ENCODE data around the gene NPIPB2.
"Not testable (repeated sequence)": the region's sequence is repeated elsewhere in the genome, so short reads cannot be mapped to it uniquely, and the experiment has no call there.

NPIPB2 gene

DNA sequence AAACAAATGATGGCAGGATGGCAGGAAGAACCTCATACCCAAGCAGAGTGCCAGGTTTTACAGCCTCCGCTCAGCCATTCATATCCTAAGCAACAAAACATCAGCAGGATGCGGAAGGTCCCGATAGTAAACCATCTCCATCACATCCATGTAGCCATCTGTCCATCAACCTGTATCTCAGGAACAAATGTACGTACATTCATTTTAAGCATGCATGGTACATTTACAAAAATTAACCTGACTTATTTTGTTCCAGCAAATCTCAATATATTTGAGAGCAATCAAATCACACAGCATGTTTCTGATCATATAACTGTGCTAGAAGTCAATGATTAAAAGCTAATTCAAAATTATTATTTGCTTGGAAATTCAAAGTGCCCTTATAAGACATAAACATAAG is at the start of gene NPIPB2:
TSS of gene NPIPB2 (minus strand) at position 101 of the 400 bp plus-strand sequence. CDS start at position 101, 0 bp downstream.
- DNase-seq = not testable (repeated sequence)

DNA sequence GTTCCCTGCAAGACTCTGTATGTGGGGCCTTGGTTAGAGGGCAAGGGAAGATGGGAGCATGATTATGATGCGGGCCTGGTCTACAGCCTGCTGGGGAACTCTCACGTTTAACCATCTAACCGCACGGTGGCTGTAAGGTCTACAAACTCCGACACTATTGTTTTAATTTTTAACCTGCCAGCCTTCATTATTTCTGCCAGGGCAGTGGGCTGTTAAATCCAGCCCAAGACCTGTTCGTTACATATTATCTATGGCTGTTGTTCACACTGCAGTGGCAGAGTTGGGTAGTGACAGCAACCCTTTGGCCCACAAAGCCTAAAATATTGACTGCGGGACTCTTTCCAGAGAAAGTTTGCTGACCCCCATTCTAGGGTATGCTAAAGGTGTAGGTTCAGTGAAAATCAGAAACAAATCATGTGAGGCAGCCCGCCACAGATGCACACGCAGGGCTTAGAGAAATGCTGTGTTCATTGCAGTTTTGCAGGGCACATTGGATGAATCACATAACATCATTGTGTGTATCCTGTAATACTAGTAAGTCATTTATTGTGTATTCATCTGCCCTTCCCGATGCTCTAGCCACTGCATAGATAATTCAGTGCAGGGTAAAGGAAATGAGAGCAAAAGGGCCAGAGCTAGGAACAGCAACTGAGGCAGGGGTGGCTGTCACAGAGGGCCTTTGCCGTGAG is 49.0 kb upstream of the NPIPB2 start:
- no peak for DNase-seq

DNA sequence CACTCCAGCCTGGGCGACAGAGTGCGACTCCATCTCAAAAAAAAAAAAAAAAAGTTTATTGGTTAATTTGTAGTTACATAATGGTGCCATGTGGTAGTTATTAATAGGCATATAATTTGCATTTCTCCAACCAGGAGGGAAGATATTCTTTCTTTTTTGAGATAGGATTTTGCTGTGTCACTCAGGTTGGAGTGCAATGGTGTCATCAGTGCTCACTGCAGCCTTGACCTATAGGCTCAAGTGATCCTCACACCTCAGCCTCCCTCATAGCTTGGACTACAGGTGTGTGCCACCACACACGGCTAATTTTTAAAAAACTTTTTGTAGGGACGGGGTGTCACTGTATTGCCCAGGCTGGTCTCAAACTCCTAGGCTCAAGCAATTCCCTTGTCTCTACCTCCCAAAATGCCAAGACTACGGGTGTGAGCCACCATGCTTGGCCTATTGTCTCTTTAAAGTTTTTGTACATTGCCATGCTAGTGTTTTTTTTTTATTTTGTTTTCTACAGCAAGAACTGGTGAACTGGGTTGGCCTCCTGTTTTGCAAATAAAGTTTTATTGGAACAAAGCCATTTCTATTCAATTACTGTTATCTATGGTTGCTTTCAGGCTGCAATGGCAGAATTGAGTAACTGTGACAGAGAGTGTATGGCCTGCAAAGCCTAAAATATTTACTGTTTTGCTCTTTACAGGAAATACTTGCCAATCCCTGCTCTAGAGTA is 46.6 kb upstream of the NPIPB2 start:
- DNase-seq = no peak

DNA sequence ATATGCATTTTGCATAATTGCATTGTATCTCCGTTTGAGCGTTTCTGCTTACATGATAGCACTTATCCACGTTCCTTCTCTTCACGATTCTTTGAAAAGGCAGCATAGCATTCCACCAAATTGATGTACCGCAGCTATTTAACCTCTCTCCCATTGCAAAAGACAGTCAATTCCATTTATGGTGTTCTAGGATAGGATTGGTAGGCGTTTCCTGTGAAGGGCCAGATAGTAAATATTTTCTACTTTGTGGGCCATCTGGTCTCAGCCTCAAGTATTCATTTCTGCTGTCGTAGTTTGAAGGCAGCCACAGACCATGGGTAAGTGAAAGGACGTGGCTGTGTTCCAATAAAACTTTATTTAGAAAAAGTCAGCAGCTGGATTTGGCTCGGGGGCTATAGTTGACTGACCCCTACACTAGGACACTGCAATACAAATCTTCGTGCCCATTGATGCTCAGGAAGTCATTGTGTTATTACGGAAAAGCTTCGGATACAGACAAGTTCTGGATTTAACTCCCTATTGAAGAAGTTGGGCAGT is 44.7 kb upstream of the NPIPB2 start:
- no peak for DNase-seq

DNA sequence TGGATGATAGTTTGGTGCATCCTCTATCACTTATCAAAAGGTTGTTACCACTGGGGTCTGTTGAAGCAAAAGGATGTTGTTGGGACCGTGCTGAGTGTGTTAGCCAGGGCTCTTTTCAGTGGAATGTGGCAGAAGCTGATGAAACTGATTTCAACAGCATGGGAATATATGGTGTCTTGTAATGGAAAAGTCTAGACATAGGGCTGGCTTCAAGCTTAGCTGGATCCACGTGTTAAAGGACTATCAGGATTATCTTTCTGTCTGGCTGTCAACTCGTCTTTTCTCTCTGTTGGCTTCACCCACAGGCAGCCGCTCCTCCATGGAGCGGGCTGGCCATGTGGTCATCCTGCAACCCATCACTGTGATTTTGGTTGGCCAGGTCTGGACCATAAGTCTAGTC is 43.4 kb upstream of the NPIPB2 start:
- no peak for DNase-seq

DNA sequence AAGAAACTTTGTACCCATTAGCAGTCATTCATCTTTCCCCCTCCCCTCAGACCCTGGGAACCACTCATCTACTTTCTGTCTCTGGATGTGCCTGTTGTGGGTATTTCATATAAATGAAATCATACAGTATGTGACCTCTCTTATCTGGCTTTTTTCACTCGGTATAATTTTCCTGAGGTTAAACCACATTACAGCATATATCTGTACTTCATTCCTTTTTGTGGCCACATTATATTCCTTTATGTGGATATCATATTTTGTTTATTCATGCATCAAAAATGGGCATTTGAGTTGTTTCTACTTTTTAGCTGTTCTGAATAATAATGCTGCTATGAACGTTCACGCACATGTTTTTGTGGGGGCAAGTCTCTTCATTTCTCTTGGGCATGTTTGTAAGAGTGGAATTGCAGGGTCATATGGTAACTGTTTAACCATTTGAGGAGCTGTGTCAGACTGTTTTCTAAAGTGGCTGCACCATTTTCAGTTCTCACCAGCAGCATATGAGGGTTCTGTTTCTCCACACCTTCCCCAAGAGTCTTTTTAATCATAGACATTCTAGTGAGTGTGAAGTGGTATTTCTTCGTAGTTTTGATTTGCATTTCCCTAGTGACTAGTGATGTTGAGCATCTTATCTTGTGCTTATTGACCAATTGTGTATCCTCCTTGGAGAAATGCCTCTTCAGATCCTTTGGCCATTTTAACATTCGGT is 38.4 kb upstream of the NPIPB2 start:
- no peak for DNase-seq

DNA sequence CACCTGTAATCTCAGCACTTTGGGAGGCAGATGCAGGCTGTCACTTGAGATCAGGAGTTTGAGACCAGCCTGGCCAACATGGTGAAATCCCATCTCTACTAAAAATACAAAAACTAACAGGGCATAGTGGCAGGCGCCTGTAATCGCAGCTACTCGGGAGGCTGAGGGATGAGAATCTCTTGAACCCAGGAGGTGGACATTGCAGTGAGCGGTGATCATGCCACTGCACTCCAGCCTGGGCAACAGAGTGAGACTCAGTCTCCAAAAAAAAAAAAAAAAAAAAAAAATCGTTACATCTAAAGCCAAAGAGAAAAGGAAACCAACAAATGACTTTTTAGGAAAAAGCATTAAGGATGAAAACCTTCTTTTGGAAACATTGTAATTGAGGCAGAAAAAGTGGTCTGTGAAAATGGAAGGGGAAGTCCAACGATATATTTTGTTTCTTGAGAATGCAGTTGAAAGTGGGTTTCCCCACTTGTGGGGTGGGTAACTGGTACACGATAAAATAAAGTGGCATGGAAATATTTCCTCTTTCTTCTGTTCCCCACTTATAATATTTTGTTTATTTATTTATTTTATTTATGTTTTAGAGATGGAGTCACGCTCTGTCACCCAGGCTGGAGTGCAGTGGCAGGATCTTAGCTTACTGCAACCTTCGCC is 37.3 kb upstream of the NPIPB2 start:
- DNase-seq = no peak

DNA sequence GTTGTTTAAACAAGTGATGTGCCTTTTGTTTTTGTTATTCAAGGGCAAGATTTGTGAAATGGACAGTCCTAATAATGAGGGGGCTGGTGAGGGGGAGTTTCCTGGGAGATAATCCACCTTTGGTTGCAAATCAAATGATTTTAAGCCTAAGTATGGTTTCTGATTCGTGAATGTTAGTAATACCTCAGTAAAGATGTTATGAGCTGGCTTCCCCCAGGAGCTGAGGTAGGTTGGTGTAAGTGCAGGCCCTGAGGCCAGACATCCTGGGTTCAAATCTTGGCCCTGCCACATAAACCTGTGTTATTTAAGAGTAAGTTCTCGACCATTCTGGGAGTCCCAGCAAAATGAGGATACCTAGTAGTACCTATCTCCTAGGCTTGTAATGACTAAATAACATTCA is 36.2 kb upstream of the NPIPB2 start:
- no peak for DNase-seq

DNA sequence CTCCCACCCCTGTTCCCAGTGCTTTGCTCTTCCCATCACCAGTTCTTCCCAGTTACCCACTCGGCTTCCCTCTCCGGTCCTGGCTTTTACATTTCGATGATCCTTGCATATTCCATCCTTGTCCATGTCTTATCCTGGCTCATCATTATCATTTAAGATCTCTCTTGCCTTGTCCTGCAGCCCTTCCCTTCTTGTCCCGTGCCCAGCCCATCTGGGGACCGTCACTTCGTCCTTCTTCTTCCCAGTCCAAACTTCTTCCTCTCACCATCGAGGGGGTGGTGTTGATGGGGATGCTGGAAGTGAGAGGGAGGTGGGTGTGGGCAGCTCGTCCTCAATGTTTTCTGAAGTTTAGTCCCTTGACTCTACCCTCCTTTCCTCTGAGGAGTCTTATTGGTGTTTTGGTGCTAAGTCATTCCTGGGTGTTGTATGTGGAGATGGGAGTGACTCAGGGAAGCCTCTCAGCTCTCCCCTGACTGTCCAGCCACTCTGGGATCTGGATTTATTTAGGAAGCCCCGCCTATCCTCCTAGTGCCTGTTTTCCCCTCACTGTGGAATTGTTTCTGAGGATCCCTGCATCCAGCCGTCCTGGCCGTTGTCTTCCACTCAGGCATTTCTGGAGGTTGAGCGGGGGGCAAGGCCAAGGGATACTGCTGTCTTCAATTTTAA is 35.7 kb upstream of the NPIPB2 start:
- no peak for DNase-seq

DNA sequence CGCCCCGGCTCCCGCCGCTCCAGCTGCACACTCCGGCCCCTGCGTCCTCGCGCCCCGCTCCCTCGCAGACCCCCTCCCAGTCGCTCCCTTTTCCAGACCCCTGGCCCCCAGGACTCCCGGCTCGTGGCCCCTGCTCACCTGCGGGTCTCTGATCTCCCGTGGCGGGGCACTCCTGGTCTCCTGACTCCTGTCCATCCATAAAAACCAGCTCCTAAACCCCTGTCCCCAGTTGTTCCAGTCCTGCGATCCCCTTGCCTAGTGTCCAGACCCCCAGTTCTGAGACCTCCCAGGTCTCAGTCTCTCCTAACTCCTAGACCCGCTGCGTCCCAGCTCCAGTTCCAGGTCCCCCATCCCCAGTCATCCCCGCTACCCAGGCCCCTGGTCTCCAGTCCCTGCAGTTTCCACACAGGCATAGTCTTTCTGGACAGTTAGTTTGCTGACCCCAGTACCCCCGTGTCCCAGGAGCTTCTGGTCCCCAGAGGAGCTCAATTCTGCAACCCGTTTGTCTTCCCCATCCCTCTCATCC is 35.1 kb upstream of the NPIPB2 start:
- peak; percentile 9 for DNase-seq

DNA sequence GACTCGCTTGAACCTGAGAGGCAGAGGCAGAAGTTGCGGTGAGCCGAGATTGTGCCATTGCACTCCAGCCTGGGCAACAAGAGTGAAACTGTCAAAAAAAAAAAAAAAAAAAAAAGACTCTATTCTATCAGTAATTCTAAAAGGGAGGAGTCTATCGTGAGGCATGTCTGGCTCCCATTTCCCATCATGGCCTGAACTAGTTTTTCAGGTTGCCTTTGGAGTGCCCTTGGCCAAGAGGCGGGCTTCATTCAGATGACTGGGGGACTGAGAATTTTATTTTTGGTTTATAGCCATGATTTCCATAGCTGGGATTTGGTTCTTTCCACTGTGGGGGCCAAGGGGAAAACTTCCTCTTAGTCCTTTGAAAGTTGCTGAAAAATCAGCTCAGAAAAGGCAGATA is 31.2 kb upstream of the NPIPB2 start:
- no peak for DNase-seq

DNA sequence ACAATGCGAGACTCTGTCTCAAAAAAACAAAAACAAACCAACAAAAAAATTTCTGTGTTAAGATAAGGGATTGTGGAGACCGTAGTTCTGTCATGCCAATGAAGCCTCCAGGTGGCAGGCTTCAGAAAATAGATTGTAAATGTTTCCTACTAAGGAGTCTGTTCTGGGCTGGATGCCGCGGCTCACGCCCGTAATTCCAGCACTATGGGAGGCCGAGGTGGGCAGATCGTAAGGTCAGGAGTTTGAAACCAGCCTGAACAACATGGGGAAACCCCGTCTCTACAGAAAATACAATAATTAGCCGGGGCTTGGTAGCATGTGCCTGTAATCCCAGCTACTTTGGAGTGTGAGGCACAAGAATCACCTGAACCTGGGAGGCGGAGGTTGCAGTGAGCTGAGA is 30.3 kb upstream of the NPIPB2 start:
- no peak for DNase-seq

DNA sequence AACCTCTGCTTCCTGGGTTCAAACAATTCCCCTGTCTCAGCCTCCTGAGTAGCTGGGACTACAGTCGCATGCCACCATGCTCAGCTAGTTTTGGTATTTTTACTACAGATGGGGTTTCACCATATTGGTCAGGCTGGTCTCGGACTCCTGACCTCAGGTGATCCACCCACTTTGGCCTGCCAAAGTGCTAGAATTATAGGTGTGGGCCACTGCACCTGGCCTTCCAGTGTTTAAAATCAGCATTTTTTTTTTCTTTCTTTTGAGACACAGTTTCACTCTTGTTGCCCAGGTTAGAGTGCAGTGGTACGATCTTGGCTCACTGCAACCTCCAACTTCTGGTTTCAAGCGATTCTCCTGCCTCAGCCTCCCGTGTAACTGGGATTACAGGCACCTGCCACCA is 28.4 kb upstream of the NPIPB2 start:
- DNase-seq = not testable (repeated sequence)

DNA sequence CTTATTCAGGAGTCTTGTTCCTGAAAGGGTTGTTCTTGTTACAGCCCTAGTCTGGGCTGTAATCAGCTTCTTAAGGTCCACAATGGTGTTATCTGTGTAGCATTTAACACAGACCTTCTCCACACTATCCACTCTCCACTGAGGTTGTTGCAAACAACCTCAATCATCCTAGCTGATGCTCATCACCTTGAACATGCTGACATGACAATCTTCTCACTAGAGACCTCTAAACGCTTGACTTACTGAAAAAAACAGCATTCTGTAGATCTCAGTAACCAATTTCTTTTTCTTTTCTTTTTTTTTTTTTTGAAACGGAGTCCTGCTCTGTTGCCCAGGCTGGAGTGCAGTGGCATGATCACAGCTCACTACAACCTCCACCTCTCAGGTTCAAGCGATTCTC is 26.7 kb upstream of the NPIPB2 start:
- no peak for DNase-seq

DNA sequence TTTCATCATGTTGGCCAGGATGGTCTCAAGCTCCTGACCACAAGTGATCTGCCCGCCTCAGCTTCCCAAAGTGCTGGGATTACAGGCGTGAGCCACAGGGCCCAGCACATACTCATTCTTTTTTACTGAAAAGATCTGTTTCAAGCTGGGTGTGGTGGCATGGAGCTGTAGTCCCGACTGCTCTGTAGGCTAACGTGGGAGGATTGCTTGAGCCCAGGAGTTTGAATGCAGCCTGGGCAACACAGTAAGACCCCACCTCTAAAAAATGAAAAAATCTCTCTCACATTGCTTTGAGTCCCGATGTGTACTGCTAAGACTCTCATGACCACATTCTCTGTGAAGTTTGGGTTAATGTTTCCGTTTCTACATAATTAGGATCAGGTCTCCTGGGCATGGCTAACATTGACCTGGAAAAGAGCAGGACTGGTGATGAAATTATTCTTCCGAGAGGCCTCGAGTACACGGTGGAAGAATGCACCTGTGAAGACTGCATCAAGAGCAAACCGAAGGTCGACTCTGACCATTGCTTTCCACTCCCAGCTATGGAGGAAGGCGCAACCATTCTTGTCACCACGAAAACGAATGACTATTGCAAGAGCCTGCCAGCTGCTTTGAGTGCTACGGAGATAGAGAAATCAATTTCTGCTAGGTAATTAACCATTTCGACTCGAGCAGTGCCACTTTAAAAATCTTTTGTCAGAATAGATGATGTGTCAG is 25.5 kb upstream of the NPIPB2 start:
- no peak for DNase-seq

DNA sequence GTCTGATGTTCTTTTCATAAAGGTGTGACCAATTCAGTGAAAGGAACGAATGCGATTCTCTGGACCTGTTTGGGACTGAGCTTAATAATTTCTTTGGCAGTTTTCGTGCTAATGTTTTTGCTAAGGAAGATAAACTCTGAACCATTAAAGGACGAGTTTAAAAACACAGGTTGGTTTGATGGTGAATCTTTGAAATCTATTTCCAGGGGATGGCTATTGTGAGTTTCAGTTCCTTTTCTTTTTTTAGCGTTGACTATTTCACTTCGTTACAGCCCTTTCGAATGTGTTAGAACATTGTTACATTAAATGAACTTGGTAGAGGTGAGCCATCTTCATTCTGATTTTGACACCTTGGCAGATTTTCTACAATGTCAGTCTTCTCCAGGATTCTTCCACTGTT is 24.3 kb upstream of the NPIPB2 start:
- no peak for DNase-seq

DNA sequence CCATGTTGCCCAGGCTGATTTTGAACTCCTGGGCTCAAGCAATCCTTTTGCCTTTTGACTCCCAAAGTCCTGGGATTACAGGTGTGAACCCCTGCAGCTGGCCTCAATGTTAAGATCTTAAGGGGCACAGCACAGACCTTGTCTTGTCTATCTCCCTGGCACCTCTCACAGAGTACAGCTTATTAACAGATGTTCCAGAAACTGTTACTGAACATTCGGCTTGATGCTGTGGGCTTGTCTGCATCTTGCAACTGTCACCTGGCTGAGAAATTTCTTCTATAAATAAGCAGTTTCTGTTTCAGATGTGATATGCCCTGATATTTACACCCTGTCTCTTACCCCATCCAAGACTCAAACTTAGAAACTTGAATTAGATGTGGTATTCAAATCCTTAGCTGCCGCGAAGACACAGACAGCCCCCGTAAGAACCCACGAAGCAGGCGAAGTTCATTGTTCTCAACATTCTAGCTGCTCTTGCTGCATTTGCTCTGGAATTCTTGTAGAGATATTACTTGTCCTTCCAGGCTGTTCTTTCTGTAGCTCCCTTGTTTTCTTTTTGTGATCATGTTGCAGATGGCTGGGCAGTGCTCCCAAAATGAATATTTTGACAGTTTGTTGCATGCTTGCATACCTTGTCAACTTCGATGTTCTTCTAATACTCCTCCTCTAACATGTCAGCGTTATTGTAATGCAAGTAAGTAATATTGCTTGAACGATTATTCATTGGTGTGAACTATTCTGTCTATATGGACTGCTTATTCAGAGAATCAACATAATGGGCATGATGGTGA is 23.1 kb upstream of the NPIPB2 start, which contains the start of gene TNFRSF17:
TSS of gene TNFRSF17 (plus strand) at position 450 of the 791 bp plus-strand sequence. CDS start at position 565, 115 bp downstream.
- DNase-seq = no peak

DNA sequence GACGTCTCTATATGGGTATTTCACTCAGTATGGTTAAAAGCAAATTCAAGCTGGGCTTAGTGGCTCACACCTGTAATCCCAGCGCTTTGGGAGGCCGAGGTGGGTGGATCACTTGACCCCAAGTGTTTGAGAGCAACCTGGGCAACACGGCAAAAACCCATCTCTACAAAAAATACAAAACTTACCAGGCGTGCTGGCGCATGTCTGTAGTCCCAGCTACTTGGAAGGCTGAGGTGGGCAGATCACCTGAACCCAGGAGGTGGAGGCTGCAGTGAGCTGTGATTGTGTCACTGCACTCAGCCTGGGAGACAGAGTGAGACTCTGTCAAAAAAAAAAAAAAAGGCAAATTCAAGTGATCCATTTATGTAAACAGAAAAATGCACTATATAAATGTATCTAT is 21.9 kb upstream of the NPIPB2 start:
- no peak for DNase-seq

DNA sequence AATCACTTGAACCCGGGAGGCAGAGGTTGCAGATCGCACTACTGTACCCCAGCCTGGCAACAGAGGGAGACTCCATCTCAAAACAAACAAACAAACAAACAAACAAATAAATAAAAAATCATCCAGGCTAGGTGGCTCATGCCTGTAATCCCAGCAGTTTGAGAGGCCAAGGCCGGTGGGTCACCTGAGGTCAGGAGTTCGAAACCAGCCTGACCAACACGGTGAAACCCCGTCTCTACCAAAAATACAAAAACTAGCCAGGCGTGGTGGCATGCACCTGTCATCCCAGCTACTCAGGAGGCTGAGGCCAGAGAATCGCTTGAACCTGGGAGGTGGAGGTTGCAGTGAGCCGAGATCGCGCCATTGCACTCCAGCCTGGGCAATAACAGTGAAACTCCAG is 21.1 kb upstream of the NPIPB2 start:
- not testable (repeated sequence) for DNase-seq

DNA sequence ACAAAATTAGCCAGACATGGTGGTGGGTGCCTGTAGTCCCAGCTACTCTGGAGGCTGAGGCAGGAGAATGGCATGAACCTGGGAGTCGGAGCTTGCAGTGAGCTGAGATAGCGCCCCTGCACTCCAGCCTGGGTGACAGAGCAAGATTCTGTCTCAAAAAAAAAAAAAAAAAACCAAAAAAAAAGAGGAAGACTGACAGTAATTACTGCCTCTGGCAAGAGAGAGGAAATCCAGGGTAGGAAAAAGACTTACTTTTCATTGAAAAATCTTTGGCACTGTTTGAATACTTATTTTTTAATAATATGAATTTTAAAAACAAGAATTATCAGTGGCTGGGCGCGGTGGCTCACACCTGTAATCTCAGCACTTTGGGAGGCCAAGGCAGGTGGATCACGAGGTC is 20.6 kb upstream of the NPIPB2 start:
- DNase-seq = not testable (repeated sequence)
